ENCODE measurements around the gene FAM240A.

DNA sequence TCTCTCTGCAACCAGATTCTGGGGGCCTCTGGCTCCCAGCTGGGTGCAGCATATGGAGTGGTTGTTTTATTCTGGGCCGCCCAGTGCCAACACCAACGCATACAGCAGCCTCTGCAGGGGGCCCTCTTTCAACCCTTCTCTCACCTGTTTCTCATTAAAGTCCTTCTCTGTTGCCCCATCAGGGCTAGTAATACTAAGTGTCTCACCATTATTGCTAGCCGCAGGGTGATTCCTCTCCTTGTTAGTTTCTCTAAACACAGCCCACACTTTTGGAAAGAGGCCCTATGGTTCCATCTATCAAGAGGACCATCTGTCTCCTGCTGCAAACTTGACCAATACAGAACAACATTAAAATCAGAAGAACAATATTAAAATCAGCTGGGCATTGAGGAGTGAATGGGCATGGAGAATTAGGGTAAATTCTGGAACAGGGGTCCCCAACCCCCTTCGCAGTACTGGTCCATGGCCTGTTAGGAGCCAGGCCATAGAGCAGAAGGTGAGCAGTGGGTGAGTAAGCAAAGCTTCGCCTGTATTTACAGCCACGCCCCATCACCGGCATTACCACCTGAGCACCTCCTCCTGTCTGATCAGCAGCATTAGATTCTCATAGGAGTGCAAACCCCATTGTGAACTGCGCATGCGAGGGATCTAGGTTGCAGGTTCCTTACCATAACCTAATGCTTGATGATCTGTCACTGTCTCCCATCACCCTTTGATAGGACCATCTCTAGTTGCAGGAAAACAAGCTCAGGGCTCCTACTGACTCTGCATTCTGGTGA is 44.6 kb downstream of the FAM240A start:
- no peak for TF ChIP-seq POLR2AphosphoS5 (IDR thresholded peaks at IDR 0.05; ENCODE audit: low read depth, low read length)
- TF ChIP-seq REST (IDR thresholded peaks at IDR 0.05; ENCODE audit: insufficient read depth in 1 of 2, low read depth in 2 of 2, low read length in 2 of 2): no peak
